HFF-Myc (cell line): ENCODE measurements around the gene PGAM4.

Experiments used
- DNase-seq: peaks from one replicate; pipeline ENCODE4 v3.0.0-alpha.2; 2011; ENCODE audit warnings: low read depth; ENCODE audit errors: extremely low read depth
- H3K4me3 ChIP-seq: replicated peaks from 2 replicates; pipeline ENCODE4 v1.5.1; 2011; ENCODE audit warnings: low read depth, mild to moderate bottlenecking, control low read depth, low read length
- TF ChIP-seq, protein P1 (sequence below): IDR thresholded peaks from 2 replicates; pipeline ENCODE4 v1.5.1; 2012; ENCODE audit warnings: mild to moderate bottlenecking, low read depth, low read length, control low read depth; ENCODE audit errors: missing control alignments

Gene PGAM4

DNA sequence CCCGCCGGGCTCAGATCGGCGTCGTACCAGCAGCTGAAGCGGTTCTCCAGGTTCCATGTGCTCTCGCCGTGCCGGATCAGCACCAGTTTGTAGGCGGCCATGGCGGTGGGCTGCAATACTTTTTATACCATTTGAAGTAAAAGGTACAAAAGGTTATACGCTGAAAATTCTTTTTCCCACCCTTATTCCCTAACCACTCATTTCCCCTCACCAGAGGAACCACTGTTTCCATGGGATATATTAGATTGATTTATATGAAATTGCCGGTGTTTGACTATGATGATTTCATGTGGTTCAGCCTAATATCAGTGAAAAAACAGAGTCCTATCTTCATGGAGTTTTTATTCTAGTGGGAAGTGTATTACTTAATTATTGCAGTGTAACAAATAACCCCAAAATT is at the start of gene PGAM4:
TSS of gene PGAM4 (minus strand) at position 101 of the 400 bp plus-strand sequence. CDS start at position 101, 0 bp downstream.
- no peak for DNase-seq
- TF ChIP-seq, protein P1, sequence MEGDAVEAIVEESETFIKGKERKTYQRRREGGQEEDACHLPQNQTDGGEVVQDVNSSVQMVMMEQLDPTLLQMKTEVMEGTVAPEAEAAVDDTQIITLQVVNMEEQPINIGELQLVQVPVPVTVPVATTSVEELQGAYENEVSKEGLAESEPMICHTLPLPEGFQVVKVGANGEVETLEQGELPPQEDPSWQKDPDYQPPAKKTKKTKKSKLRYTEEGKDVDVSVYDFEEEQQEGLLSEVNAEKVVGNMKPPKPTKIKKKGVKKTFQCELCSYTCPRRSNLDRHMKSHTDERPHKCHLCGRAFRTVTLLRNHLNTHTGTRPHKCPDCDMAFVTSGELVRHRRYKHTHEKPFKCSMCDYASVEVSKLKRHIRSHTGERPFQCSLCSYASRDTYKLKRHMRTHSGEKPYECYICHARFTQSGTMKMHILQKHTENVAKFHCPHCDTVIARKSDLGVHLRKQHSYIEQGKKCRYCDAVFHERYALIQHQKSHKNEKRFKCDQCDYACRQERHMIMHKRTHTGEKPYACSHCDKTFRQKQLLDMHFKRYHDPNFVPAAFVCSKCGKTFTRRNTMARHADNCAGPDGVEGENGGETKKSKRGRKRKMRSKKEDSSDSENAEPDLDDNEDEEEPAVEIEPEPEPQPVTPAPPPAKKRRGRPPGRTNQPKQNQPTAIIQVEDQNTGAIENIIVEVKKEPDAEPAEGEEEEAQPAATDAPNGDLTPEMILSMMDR: no peak
- no peak within 1 kb of the TSS for H3K4me3 ChIP-seq

- DNase-seq: no peak
- TF ChIP-seq, protein P1: no peak
- no peak overlapping the region for H3K4me3 ChIP-seq
Observed at GRCh38 chrX:78011846-78012245, 42.4 kb upstream of the PGAM4 start.

DNA sequence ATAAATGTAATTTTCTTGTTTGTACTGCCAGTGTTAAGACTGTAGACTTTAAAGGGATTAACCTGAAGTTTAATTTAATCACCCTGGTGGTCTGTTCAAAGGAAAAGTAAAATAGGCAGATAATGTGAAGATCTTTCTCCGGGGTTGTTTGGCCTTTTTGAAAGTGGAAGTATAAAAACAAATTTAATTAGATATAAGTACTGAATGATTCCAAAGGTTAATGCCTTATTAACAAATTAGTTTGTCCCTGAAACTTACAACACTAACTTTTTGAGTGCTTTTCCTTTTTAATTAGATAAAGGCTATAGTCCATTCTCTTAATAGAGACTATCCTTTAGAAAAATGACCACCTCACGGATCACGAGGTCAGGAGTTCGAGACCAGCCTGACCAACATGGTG is 10.4 kb upstream of the PGAM4 start:
- TF ChIP-seq, protein P1: no peak
- no peak for DNase-seq

GRCh38 chrX:77977518-77977917 is 8.1 kb upstream of the PGAM4 start:
- TF ChIP-seq, protein P1: no peak
- no peak overlapping the region for H3K4me3 ChIP-seq
- DNase-seq: no peak

More for the DNA sequence above, 10.4 kb upstream of the PGAM4 start:
- no peak overlapping the region for H3K4me3 ChIP-seq

DNA sequence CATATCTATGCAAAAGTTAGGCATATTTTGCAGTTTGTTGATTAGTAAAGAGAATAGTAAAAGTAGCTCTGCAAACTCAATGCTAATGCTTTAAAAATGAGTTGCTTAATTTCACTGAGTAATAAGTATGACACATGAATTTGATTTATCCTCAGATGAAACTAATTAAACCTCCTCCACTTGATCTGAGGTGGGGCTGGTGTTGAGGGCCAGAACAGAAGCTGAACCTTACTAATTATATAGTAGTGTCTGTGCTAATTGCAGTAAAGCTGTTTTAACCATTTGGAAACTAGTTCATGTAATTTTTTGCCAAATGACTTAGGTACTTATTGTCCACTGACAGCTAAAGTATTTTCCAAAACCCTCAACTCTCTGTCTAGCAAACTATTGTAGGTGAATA is 7.7 kb upstream of the PGAM4 start:
- no peak for DNase-seq
- H3K4me3 ChIP-seq: no peak overlapping the region
- TF ChIP-seq, protein P1: no peak

- DNase-seq: no peak
- no peak overlapping the region for H3K4me3 ChIP-seq
- TF ChIP-seq, protein P1: no peak
Observed at GRCh38 chrX:77975755-77976154, 6.3 kb upstream of the PGAM4 start.

GRCh38 chrX:77967631-77968030 is 1.8 kb downstream of the PGAM4 start:
- H3K4me3 ChIP-seq: no peak overlapping the region
- DNase-seq: no peak
- TF ChIP-seq, protein P1: no peak
